Measurements from ENCODE around the gene MGAT5B. TPM values are rescaled to one million over a fixed set of nuclear protein-coding genes. Genes with fewer than 3 reads are reported as not detected.

MGAT5B gene
- total RNA-seq, 2 donors from 2014 or later, result 0.36 to 0.46 TPM

Other genes with a start within 250 kb of the MGAT5B start
- gene ST6GALNAC1, start 224.6 kb upstream of the MGAT5B start, total RNA-seq, result 100 to 1,000 TPM; 322 to 434 TPM
- 10 to 100 TPM; 12.0 to 37.2 TPM for gene MXRA7, start 157.4 kb upstream of the MGAT5B start, total RNA-seq
- gene JMJD6, start 141.8 kb upstream of the MGAT5B start, total RNA-seq, result 10 to 100 TPM; 27.2 to 31.3 TPM
- gene METTL23, start 141.6 kb upstream of the MGAT5B start, total RNA-seq, result 10 to 100 TPM; 23.4 to 25.0 TPM
- 100 to 1,000 TPM; 138 to 156 TPM for gene SRSF2, start 131.1 kb upstream of the MGAT5B start, total RNA-seq
- 10 to 100 TPM; 39.1 to 43.0 TPM for gene MFSD11, start 130.3 kb upstream of the MGAT5B start, total RNA-seq